ENCODE data around the gene ERAP2.

- TF ChIP-seq TCF12 (IDR thresholded peaks at IDR 0.05; ENCODE audit: low read depth) (no peak), FOXM1 (IDR thresholded peaks at IDR 0.05; ENCODE audit: borderline replicate concordance, low read depth) (no peak), USF1 (IDR thresholded peaks at IDR 0.05) (no peak), CEBPB (IDR thresholded peaks at IDR 0.05) (0 out of 2 replicates have a peak, but pooled peaks have one; percentile 49), MAX (IDR thresholded peaks at IDR 0.05) (no peak), CREB1 (IDR thresholded peaks at IDR 0.05; ENCODE audit: low read depth) (no peak), RAD21 (IDR thresholded peaks at IDR 0.05; ENCODE audit: low read depth) (no peak), EP300 (IDR thresholded peaks at IDR 0.05; ENCODE audit: borderline replicate concordance) (no peak), YY1 (IDR thresholded peaks at IDR 0.05; ENCODE audit: low read depth) (no peak), TAF1 (IDR thresholded peaks at IDR 0.05; ENCODE audit: low read depth) (no peak), REST (IDR thresholded peaks at IDR 0.05; ENCODE audit: low read depth) (no peak), NFIC (IDR thresholded peaks at IDR 0.05) (no peak)
Observed at GRCh38 chr5:96943799-96944198, 67.5 kb downstream of the ERAP2 start.
